Testis (tissue), 2 donors: Measurements from ENCODE around the gene OR6J1.

Experiments
- POLR2A ChIP-seq: fragments of 450-650 bp; IDR thresholded peaks from one replicate; pipeline ENCODE4 v1.6.1; 2017; ENCODE audit warnings: antibody characterized with exemption, mild to moderate bottlenecking, moderate library complexity
- TF ChIP-seq, protein P1 (sequence below), 3 experiments: fragments of 450-650 bp in 2 of 3; fragments of 200-600 bp in 1 of 3; sonication (generic) in 1 of 3; IDR thresholded peaks; one replicate each; pipeline ENCODE4 v1.5.1; 2016 to 2019; ENCODE audit warnings: antibody characterized with exemption in 3 of 3, mild to moderate bottlenecking in 2 of 3, moderate library complexity in 1 of 3

DNA sequence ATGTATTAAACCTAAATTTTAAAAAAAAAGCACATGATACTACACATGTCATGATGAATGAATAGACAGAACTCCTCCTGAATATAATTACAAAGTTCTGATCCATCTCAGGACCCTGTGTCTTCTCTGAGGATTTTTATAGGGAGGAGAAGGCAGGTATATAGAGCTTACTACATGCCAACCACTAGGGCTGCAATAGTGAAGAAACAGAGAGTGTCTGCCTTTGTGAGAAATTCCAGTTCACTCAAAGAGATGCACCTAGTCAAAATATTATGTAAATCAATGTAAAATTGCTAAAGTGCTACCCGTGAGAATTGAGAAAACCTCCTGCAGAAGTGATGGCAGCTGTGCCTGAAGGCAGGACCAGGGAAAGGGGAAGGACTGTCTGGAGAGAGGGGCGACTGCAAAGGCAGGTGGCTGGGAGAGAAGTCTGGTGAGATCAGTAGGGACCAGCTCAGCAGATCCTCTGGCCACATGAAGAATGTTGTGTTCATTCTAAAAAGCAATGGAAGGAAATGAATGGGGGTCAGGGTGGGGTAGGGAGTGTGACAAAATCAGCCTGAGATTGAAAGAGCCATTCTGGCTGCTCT, 31.0 kb downstream of the OR6J1 start:
- TF ChIP-seq, protein P1, sequence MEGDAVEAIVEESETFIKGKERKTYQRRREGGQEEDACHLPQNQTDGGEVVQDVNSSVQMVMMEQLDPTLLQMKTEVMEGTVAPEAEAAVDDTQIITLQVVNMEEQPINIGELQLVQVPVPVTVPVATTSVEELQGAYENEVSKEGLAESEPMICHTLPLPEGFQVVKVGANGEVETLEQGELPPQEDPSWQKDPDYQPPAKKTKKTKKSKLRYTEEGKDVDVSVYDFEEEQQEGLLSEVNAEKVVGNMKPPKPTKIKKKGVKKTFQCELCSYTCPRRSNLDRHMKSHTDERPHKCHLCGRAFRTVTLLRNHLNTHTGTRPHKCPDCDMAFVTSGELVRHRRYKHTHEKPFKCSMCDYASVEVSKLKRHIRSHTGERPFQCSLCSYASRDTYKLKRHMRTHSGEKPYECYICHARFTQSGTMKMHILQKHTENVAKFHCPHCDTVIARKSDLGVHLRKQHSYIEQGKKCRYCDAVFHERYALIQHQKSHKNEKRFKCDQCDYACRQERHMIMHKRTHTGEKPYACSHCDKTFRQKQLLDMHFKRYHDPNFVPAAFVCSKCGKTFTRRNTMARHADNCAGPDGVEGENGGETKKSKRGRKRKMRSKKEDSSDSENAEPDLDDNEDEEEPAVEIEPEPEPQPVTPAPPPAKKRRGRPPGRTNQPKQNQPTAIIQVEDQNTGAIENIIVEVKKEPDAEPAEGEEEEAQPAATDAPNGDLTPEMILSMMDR (IDR thresholded peaks at IDR 0.05): no peak
- TF ChIP-seq POLR2A: no peak
